ENCODE results near the gene ANG. TPM values are rescaled to one million over a fixed set of nuclear protein-coding genes. Genes with fewer than 3 reads are reported as not detected.
"Not testable (repeated sequence)": the region's sequence is repeated elsewhere in the genome, so short reads cannot be mapped to it uniquely, and the experiment has no call there.

The ANG gene
- total RNA-seq, 1 donor from 2014 or later: 4.2 TPM

GRCh38 chr14:20698018-20698329, 9.4 kb downstream of the ANG start:
- intact Hi-C loops (cut with DNase I): loop anchor here (5.0 kb wide), 1 partner anchor 159 kb away; no protein-coding TSS in a partner anchor
- H3K9me3 ChIP-seq: no peaks in the 10 kb centered on the region
- DNase-seq (ENCODE audit: low spot score in 2 of 2): no peak
- no peak overlapping the region for H3K4me3 ChIP-seq
- H3K4me1 ChIP-seq: no peaks in the 10 kb centered on the region
- no peaks in the 10 kb centered on the region for H3K27me3 ChIP-seq
- H3K27ac ChIP-seq: no peak overlapping the region
- TF ChIP-seq, protein P1, sequence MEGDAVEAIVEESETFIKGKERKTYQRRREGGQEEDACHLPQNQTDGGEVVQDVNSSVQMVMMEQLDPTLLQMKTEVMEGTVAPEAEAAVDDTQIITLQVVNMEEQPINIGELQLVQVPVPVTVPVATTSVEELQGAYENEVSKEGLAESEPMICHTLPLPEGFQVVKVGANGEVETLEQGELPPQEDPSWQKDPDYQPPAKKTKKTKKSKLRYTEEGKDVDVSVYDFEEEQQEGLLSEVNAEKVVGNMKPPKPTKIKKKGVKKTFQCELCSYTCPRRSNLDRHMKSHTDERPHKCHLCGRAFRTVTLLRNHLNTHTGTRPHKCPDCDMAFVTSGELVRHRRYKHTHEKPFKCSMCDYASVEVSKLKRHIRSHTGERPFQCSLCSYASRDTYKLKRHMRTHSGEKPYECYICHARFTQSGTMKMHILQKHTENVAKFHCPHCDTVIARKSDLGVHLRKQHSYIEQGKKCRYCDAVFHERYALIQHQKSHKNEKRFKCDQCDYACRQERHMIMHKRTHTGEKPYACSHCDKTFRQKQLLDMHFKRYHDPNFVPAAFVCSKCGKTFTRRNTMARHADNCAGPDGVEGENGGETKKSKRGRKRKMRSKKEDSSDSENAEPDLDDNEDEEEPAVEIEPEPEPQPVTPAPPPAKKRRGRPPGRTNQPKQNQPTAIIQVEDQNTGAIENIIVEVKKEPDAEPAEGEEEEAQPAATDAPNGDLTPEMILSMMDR (IDR thresholded peaks at IDR 0.05): no peak
- H3K36me3 ChIP-seq: peaks cover 0 to 30% of the 10 kb centered on the region in 2 donors

- Histone ChIP-seq H3K4me1 (no peaks in the 10 kb centered on the region), H3K27me3 (no peaks in the 10 kb centered on the region), H3K4me3 (no peak overlapping the region), H3K36me3 (peaks cover 0 to 25% of the 10 kb centered on the region in 2 donors), H3K27ac (no peak overlapping the region), H3K9me3 (no peaks in the 10 kb centered on the region)
- no peak for DNase-seq (ENCODE audit: low spot score in 2 of 2)
- TF ChIP-seq, protein P1 (IDR thresholded peaks at IDR 0.05): no peak
- intact Hi-C loops (cut with DNase I): loop anchor here (5.0 kb wide), 1 partner anchor 158 kb away; no protein-coding TSS in a partner anchor
Measured at GRCh38 chr14:20698934-20699333, 10.4 kb downstream of the ANG start.

- Histone ChIP-seq H3K36me3 (peaks cover 0 to 23% of the 10 kb centered on the region in 2 donors), H3K27ac (no peak overlapping the region), H3K4me3 (no peak overlapping the region), H3K27me3 (no peaks in the 10 kb centered on the region), H3K4me1 (no peaks in the 10 kb centered on the region), H3K9me3 (no peaks in the 10 kb centered on the region)
- no peak for DNase-seq (ENCODE audit: low spot score in 2 of 2)
- intact Hi-C loops (cut with DNase I): loop anchor here (5.0 kb wide), 1 partner anchor 157 kb away; no protein-coding TSS in a partner anchor
- TF ChIP-seq, protein P1 (IDR thresholded peaks at IDR 0.05): no peak
Measured at GRCh38 chr14:20699931-20700330, 11.4 kb downstream of the ANG start.

GRCh38 chr14:20700965-20701364, 12.4 kb downstream of the ANG start:
- intact Hi-C loops (cut with DNase I): not testable (repeated sequence)

GRCh38 chr14:20706657-20707355, 18.2 kb downstream of the ANG start:
- intact Hi-C loops (cut with DNase I): no loop called here
- H3K4me3 ChIP-seq: no peak overlapping the region
- no peaks in the 10 kb centered on the region for H3K27me3 ChIP-seq
- no peaks in the 10 kb centered on the region for H3K9me3 ChIP-seq
- DNase-seq (ENCODE audit: low spot score in 2 of 2): no peak
- peaks cover 0 to 3% of the 10 kb centered on the region in 2 donors for H3K4me1 ChIP-seq
- H3K27ac ChIP-seq: peak overlapping the region in 1 of 2 donors; percentile 0
- H3K36me3 ChIP-seq: no peaks in the 10 kb centered on the region
- TF ChIP-seq, protein P1 (IDR thresholded peaks at IDR 0.05): no peak

More at GRCh38 chr14:20700965-20701364, 12.4 kb downstream of the ANG start:
- H3K4me1 ChIP-seq; H3K27ac ChIP-seq; H3K27me3 ChIP-seq; DNase-seq (ENCODE audit: low spot score in 2 of 2); H3K4me3 ChIP-seq; H3K9me3 ChIP-seq: not testable (repeated sequence)
- H3K36me3 ChIP-seq: peaks cover 0 to 15% of the 10 kb centered on the region in 2 donors

DNA sequence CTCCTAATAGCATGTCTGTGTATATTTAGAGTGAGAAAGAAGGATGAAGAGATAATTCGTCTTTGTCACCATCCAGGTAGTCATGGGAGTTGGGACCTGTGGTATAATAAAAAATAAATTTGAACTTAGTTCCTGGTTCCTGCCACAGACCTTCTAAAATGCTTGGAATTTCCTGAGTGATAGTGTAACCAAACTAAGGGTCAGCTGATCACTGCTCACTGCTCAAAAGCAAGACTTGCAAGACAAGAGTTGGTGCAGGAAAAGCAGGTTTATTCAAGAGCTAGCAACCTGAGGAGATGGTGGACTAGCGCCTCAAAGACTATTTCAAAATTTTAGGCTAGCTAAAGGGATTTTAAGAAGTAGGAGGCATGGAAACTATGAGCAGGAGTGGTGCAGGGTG, 19.1 kb downstream of the ANG start:
- peak overlapping the region in 1 of 2 donors; percentile 0 for H3K27ac ChIP-seq
- no peak for DNase-seq (ENCODE audit: low spot score in 2 of 2)
- no peaks in the 10 kb centered on the region for H3K9me3 ChIP-seq
- peaks cover 0 to 3% of the 10 kb centered on the region in 2 donors for H3K4me1 ChIP-seq
- TF ChIP-seq, protein P1 (IDR thresholded peaks at IDR 0.05): no peak
- no peaks in the 10 kb centered on the region for H3K36me3 ChIP-seq
- intact Hi-C loops (cut with DNase I): no loop called here
- no peak overlapping the region for H3K4me3 ChIP-seq
- no peaks in the 10 kb centered on the region for H3K27me3 ChIP-seq
